HEK293T (cell line): ENCODE data around the gene SLC26A5.

Experiments
- ARNT ChIP-seq: fragments of 450-650 bp; IDR thresholded peaks from 2 replicates; pipeline ENCODE4 v1.6.1; 2017; ENCODE audit warnings: mild to moderate bottlenecking
- BHLHE40 ChIP-seq: fragments of 450-650 bp; IDR thresholded peaks from 2 replicates; pipeline ENCODE4 v1.6.1; 2016; ENCODE audit warnings: mild to moderate bottlenecking, moderate library complexity, borderline replicate concordance
- FOXK2 ChIP-seq: fragments of 450-650 bp; IDR thresholded peaks from 2 replicates; pipeline ENCODE4 v1.6.1; 2016; ENCODE audit warnings: mild to moderate bottlenecking
- FOXM1 ChIP-seq: fragments of 450-650 bp; IDR thresholded peaks from 2 replicates; pipeline ENCODE4 v1.6.1; 2017; ENCODE audit warnings: mild to moderate bottlenecking, borderline replicate concordance
- L3MBTL2 ChIP-seq: fragments of 450-650 bp; conservative IDR thresholded peaks from 2 replicates; pipeline ENCODE4 v1.6.1; 2016; ENCODE audit warnings: mild to moderate bottlenecking
- PKNOX1 ChIP-seq: fragments of 450-650 bp; IDR thresholded peaks from 2 replicates; pipeline ENCODE4 v1.6.1; 2016
- SP1 ChIP-seq: fragments of 450-650 bp; IDR thresholded peaks from 2 replicates; pipeline ENCODE4 v1.6.1; 2017
- TARDBP ChIP-seq: fragments of 450-650 bp; IDR thresholded peaks from 2 replicates; pipeline ENCODE4 v1.6.1; 2016

DNA sequence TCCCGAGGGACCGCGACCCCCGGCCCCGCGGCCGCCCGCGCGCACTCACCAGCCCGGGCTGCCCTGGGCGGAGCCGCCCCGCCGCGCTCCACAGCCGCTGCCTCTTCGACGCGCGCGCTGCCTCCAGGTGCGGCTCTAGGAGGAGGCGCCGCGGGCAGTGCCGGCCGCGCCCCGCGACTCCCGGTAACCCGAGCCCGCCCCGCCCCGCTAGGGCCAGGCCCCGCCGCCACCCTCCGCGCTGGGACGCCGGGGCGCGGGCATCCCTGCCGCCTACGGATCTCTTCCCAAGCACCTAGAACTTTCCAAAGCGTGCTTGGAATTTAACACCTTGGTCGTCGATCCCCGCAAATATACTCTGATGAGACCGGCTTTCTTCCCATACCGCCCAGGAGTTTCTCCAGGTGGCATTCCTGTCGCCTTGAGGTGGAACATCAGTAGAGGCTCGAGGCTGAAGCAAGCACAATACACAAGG, at the start of gene SLC26A5:
- TF ChIP-seq FOXK2 (no peak), ARNT (no peak), SP1 (no peak), L3MBTL2 (no peak), TARDBP (no peak), FOXM1 (no peak), BHLHE40 (no peak), PKNOX1 (no peak)
